K562 (cell line): ENCODE results near the gene ARHGEF16.

ENCODE experiments used
- BCOR ChIP-seq: fragments of 450-650 bp; IDR thresholded peaks from 2 replicates; pipeline ENCODE4 v1.6.1; 2016
- EZH2 ChIP-seq: IDR thresholded peaks from 2 replicates; pipeline ENCODE4 v1.6.1; 2012; ENCODE audit warnings: low read depth, mild to moderate bottlenecking, inconsistent platforms, low read length, borderline replicate concordance
- GABPA ChIP-seq: fragments of 200-800 bp; sonication (Bioruptor generic); conservative IDR thresholded peaks from 2 replicates; pipeline ENCODE4 v1.6.1; 2016; ENCODE audit warnings: low read depth, missing genetic modification characterization, missing compliant biosample characterization
- RFX5 ChIP-seq: IDR thresholded peaks from 2 replicates; pipeline ENCODE4 v1.6.1; 2011; ENCODE audit warnings: low read depth, mild to moderate bottlenecking, improper control_type of control experiment, low read length
- TF ChIP-seq, protein P1 (sequence below), 2 experiments: fragments of 250-450 bp in 1 of 2; fragments of 450-650 bp in 1 of 2; sonication (Bioruptor Pico) in 1 of 2; IDR thresholded peaks; 2 replicates each; pipeline versions ENCODE4 v1.6.1 to v1.8.0; 2016 to 2021; ENCODE audit warnings: mild to moderate bottlenecking in 2 of 2, moderate library complexity in 2 of 2, missing compliant biosample characterization in 1 of 2, missing genetic modification characterization in 1 of 2

DNA sequence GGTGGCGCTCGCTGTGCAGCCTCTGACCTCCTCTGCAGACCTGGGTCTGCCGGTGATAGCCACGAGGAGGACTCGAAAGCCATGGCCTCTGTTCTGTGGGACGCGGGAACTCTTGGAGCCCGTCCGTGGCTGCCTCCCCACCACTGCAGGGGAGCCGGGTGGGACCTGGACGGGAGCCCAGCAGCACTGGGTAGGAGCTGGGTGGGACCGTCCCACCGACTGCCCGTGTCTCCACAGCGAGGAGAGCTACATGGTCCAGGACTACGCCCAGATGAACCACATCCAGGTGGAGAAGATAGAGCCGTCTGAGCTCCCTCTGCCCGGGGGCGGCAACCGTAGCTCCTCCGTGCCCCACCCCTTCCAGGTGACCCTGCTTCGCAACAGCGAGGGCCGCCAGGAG, 23.7 kb downstream of the ARHGEF16 start:
- TF ChIP-seq RFX5 (no peak), GABPA (tag) (no peak), BCOR (no peak), EZH2 (no peak)
- TF ChIP-seq, protein P1, sequence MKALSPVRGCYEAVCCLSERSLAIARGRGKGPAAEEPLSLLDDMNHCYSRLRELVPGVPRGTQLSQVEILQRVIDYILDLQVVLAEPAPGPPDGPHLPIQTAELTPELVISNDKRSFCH (CRISPR knock-in tag; IDR thresholded peaks at IDR 0.05): no peak
- TF ChIP-seq, protein P1 (tag; IDR thresholded peaks at IDR 0.05): no peak
